GM21825 (cell line): ENCODE data around the gene EPB41L2.

Experiments
- ATAC-seq: cut with Tn5 transposase; IDR thresholded peaks from one replicate; pipeline ENCODE4 v1.9.1; 2021; ENCODE audit warnings: mild to moderate bottlenecking, moderate library complexity; ENCODE audit not compliant: unreplicated experiment

Gene EPB41L2

GRCh38 chr6:131062241-131063027 is 611 bp downstream of the EPB41L2 start:
- peak; percentile 16 for ATAC-seq

- no peak for ATAC-seq
Observed at GRCh38 chr6:131061751-131062119, 1.3 kb downstream of the EPB41L2 start.

GRCh38 chr6:131061041-131061750 is 1.8 kb downstream of the EPB41L2 start:
- ATAC-seq, result no peak

- ATAC-seq, result no peak
Observed at GRCh38 chr6:131060311-131060710, 2.7 kb downstream of the EPB41L2 start.

- no peak for ATAC-seq
Observed at GRCh38 chr6:131059486-131059885, 3.6 kb downstream of the EPB41L2 start.

- no peak for ATAC-seq
Observed at GRCh38 chr6:131058236-131058635, 4.8 kb downstream of the EPB41L2 start.

GRCh38 chr6:131054392-131055250 is 8.4 kb downstream of the EPB41L2 start:
- no peak for ATAC-seq

- ATAC-seq, result no peak
Observed at GRCh38 chr6:131053546-131054240, 9.4 kb downstream of the EPB41L2 start.

- ATAC-seq, result no peak
Observed at GRCh38 chr6:131052181-131052580, 10.9 kb downstream of the EPB41L2 start.

GRCh38 chr6:131051341-131051740 is 11.7 kb downstream of the EPB41L2 start:
- no peak for ATAC-seq

GRCh38 chr6:131049608-131050007 is 13.4 kb downstream of the EPB41L2 start:
- ATAC-seq, result no peak

- no peak for ATAC-seq
Observed at GRCh38 chr6:131048933-131049515, 14.0 kb downstream of the EPB41L2 start.

- ATAC-seq, result no peak
Observed at GRCh38 chr6:131048459-131048858, 14.6 kb downstream of the EPB41L2 start.

GRCh38 chr6:131045139-131045538 is 17.9 kb downstream of the EPB41L2 start:
- no peak for ATAC-seq

- ATAC-seq, result no peak
Observed at GRCh38 chr6:131043902-131044447, 19.1 kb downstream of the EPB41L2 start.

GRCh38 chr6:131042664-131043063 is 20.4 kb downstream of the EPB41L2 start:
- ATAC-seq, result no peak

GRCh38 chr6:131041814-131042213 is 21.2 kb downstream of the EPB41L2 start:
- ATAC-seq, result no peak

GRCh38 chr6:131040866-131041265 is 22.2 kb downstream of the EPB41L2 start:
- ATAC-seq, result no peak

GRCh38 chr6:131039345-131039680 is 23.7 kb downstream of the EPB41L2 start:
- no peak for ATAC-seq

GRCh38 chr6:131038597-131039344 is 24.3 kb downstream of the EPB41L2 start:
- no peak for ATAC-seq
